RKO (cell line): Measurements from ENCODE around the gene BMERB1.

ENCODE experiments used
- DNase-seq: peaks from one replicate; pipeline ENCODE4 v3.0.0-alpha.2; 2016; ENCODE audit warnings: low spot score

The BMERB1 gene

GRCh38 chr16:15616012-15616411 is 181.6 kb downstream of the BMERB1 start:
- DNase-seq = no peak

- DNase-seq = no peak
Observed at GRCh38 chr16:15616475-15617165, 182.2 kb downstream of the BMERB1 start.

- no peak for DNase-seq
Observed at GRCh38 chr16:15617901-15618300, 183.5 kb downstream of the BMERB1 start.

GRCh38 chr16:15618392-15618791 is 184.0 kb downstream of the BMERB1 start:
- no peak for DNase-seq

GRCh38 chr16:15620611-15621195 is 186.3 kb downstream of the BMERB1 start:
- DNase-seq = no peak

GRCh38 chr16:15621456-15621855 is 187.1 kb downstream of the BMERB1 start:
- DNase-seq = no peak

- DNase-seq = no peak
Observed at GRCh38 chr16:15621889-15622288, 187.5 kb downstream of the BMERB1 start.

GRCh38 chr16:15631730-15632409 is 197.5 kb downstream of the BMERB1 start:
- DNase-seq = no peak

GRCh38 chr16:15635926-15636325 is 201.5 kb downstream of the BMERB1 start:
- no peak for DNase-seq

GRCh38 chr16:15636392-15636873 is 202.0 kb downstream of the BMERB1 start:
- DNase-seq = no peak
